Activated CD4-positive, alpha-beta memory T cell treated with anti-CD3 and anti-CD28 coated beads, Interleukin-2, amount 10 ng/mL, durations not matched to agents 7 days and 5 days (primary cell): ENCODE results near the gene RPS19BP1. TPM values are rescaled to one million over a fixed set of nuclear protein-coding genes. Genes with fewer than 3 reads are reported as not detected.

Experiments
- CTCF ChIA-PET: fragments of 350-600 bp; sonication (Branson Sonifier 250); formaldehyde crosslinking; loops from one replicate; lab custom pipeline; 2021; ENCODE audit warnings: antibody characterized with exemption, inconsistent platforms; lab: Charles Lee
- POLR2A ChIA-PET: fragments of 350-600 bp; sonication (Branson Sonifier 250); formaldehyde crosslinking; loops from one replicate; lab custom pipeline; 2021; ENCODE audit warnings: antibody characterized with exemption; lab: Charles Lee
- DNase-seq: peaks from one replicate; pipeline ENCODE4 v3.0.0-alpha.2; 2020
- H3K27ac Mint-ChIP-seq: one replicate; pipeline ENCODE4 v1.8.0; 2021; ENCODE audit warnings: mild to moderate bottlenecking, mixed read lengths
- H3K27me3 Mint-ChIP-seq: one replicate; pipeline ENCODE4 v1.8.0; 2021; ENCODE audit warnings: mixed read lengths
- H3K36me3 Mint-ChIP-seq: one replicate; pipeline ENCODE4 v1.8.0; 2021; ENCODE audit warnings: low read depth, mixed read lengths
- H3K4me1 Mint-ChIP-seq: one replicate; pipeline ENCODE4 v1.8.0; 2021; ENCODE audit warnings: mixed read lengths
- H3K4me3 Mint-ChIP-seq: one replicate; pipeline ENCODE4 v1.8.0; 2021; ENCODE audit warnings: mild to moderate bottlenecking, mixed read lengths
- H3K9me3 Mint-ChIP-seq: one replicate; pipeline ENCODE4 v1.8.0; 2021; ENCODE audit warnings: mixed read lengths
- total RNA-seq, 2 experiments: library from RNA; stranded (reverse); gene quantifications; one replicate each; pipeline ENCODE4 v1.2.3, GENCODE V29; 2021

RPS19BP1 gene
- total RNA-seq, 2 experiments from 2014 or later, result 54.3 to 60.7 TPM

DNA sequence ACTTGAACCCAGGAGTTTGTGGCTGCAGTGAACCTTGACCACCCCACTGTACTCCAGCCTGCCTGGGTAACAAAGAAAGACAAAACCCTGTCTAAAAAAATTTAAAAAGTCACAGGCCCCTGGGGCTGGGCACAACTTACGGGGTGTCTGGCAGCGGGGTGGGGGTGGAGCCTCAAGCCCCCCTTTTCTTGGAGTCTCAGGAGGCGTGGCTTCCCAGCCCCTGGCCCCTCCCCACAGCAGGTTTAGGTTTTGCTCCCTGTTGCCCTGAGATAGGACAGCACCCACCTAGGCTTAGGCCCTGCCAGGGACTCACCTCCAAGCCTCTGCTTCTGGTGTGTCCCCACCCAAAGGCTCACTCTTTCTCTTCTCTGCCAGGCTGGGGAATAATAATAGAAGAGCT lies 53.3 kb downstream of the RPS19BP1 start:
- DNase-seq, result no peak
- Mint-ChIP-seq H3K4me3 (no peak overlapping the region), H3K4me1 (no peaks in the 10 kb centered on the region), H3K36me3 (no peaks in the 10 kb centered on the region), H3K9me3 (no peaks in the 10 kb centered on the region), H3K27ac (no peak overlapping the region), H3K27me3 (peaks cover 2% of the 10 kb centered on the region)
- POLR2A ChIA-PET, result interaction anchor here (1.1 kb wide), 1 partner anchor 11 kb away, joined by 3 read pairs; no protein-coding TSS in a partner anchor
- CTCF ChIA-PET, result no interaction called here

Other genes with a start within 250 kb of the RPS19BP1 start
- gene RPL3, start 213.1 kb downstream of the RPS19BP1 start, total RNA-seq, result 1,000 to 10,000 TPM; 1,526 to 1,529 TPM
- under 1 TPM in 1 of 2 experiments, not detected in 1; 0.15 TPM for gene SYNGR1, start 182.8 kb downstream of the RPS19BP1 start, total RNA-seq
- gene TAB1, start 133.0 kb downstream of the RPS19BP1 start, total RNA-seq, result 10 to 100 TPM; 25.0 to 27.5 TPM
- under 1 TPM; 0.55 to 0.83 TPM for gene MGAT3, start 75.7 kb downstream of the RPS19BP1 start, total RNA-seq
- gene MIEF1, start 30.5 kb downstream of the RPS19BP1 start, total RNA-seq, result 10 to 100 TPM; 32.4 to 32.6 TPM
- 100 to 1,000 TPM; 456 to 460 TPM for gene ATF4, start 12.2 kb downstream of the RPS19BP1 start, total RNA-seq
- gene CACNA1I, start 38.0 kb upstream of the RPS19BP1 start, total RNA-seq, result 1 to 10 TPM; 8.7 to 8.8 TPM